Activated naive CD8-positive, alpha-beta T cell treated with anti-CD3 and anti-CD28 coated beads for 36 hours (primary cell): ENCODE measurements around the gene ZNF649. TPM values are rescaled to one million over a fixed set of nuclear protein-coding genes. Genes with fewer than 3 reads are reported as not detected.
"Not testable (repeated sequence)": the region's sequence is repeated elsewhere in the genome, so short reads cannot be mapped to it uniquely, and the experiment has no call there.

ENCODE experiments used
- DNase-seq: peaks from one replicate; pipeline ENCODE4 v3.0.0; 2021
- H3K27ac Mint-ChIP-seq: one replicate; pipeline ENCODE4 v1.8.0; 2022; ENCODE audit warnings: mild to moderate bottlenecking, moderate library complexity, mixed read lengths
- H3K27me3 Mint-ChIP-seq: one replicate; pipeline ENCODE4 v1.8.0; 2022; ENCODE audit warnings: mild to moderate bottlenecking, mixed read lengths
- H3K36me3 Mint-ChIP-seq: one replicate; pipeline ENCODE4 v1.8.0; 2021; ENCODE audit warnings: mild to moderate bottlenecking, mixed read lengths
- H3K4me1 Mint-ChIP-seq: one replicate; pipeline ENCODE4 v1.8.0; 2021; ENCODE audit warnings: mixed read lengths
- H3K4me3 Mint-ChIP-seq: one replicate; pipeline ENCODE4 v1.8.0; 2022; ENCODE audit warnings: mild to moderate bottlenecking, moderate library complexity, mixed read lengths
- H3K9me3 Mint-ChIP-seq: one replicate; pipeline ENCODE4 v1.8.0; 2022; ENCODE audit warnings: mixed read lengths
- total RNA-seq, 2 experiments: library from RNA; stranded (reverse); gene quantifications; one replicate each; pipeline ENCODE4 v1.2.3, GENCODE V29; 2021

ZNF649 gene
- total RNA-seq, 2 experiments from 2014 or later = 12.1 to 12.2 TPM

DNA sequence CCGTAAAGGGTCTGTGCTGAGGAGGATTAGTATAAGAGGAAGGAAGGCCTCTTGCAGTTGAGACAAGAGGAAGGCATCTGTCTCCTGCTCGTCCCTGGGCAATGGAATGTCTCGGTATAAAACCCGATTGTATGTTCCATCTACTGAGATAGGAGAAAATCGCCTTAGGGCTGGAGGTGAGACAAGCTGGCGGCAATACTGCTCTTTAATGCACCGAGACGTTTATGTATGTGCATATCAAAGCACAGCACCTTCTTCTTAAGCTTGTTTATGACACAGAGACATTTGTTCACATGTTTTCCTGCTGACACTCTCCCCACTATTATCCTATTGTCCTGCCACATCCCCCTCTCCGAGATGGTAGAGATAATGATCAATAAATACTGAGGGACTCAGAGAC, 1.3 kb upstream of the ZNF649 start:
- Mint-ChIP-seq H3K4me1 (peaks cover 17% of the 10 kb centered on the region), H3K9me3 (peaks cover 50% of the 10 kb centered on the region), H3K27me3 (peaks cover 32% of the 10 kb centered on the region), H3K36me3 (peaks cover 67% of the 10 kb centered on the region)
- not testable (repeated sequence) for DNase-seq, H3K27ac Mint-ChIP-seq, H3K4me3 Mint-ChIP-seq

- H3K36me3 Mint-ChIP-seq = peaks cover 71% of the 10 kb centered on the region
- peaks cover 54% of the 10 kb centered on the region for H3K9me3 Mint-ChIP-seq
- not testable (repeated sequence) for H3K4me3 Mint-ChIP-seq, H3K27ac Mint-ChIP-seq, DNase-seq
- H3K27me3 Mint-ChIP-seq = peaks cover 32% of the 10 kb centered on the region
- peaks cover 17% of the 10 kb centered on the region for H3K4me1 Mint-ChIP-seq
These were observed 822 bp upstream of the ZNF649 start for GRCh38 chr19:51905639-51906038.

- H3K27ac Mint-ChIP-seq = peak overlapping the region; percentile 99
- H3K9me3 Mint-ChIP-seq = peaks cover 55% of the 10 kb centered on the region
These were observed 389 bp upstream of the ZNF649 start for GRCh38 chr19:51905206-51905605.

DNA sequence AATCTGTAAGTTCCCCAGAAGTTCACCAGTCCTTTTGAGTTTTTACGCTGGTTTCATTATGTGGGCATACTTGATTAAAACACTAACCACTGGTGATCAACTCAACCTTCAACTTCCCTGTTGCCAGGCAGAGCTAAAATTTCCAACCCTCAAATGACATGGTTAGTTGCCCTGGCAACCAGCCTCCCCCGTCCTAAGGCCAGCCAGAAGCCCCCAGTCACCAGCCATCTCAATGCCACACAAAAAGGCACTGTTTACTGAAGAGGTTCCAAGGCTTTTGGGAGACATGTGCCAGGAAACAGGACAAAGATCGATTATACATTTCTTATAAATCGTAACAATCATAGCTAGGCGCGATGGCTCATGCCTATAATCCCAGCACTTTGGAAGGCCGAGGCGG, 1.6 kb downstream of the ZNF649 start:
- Mint-ChIP-seq H3K4me1 (peaks cover 20% of the 10 kb centered on the region), H3K36me3 (peaks cover 88% of the 10 kb centered on the region), H3K27me3 (peaks cover 19% of the 10 kb centered on the region), H3K4me3 (peak overlapping the region; percentile 98), H3K27ac (peak overlapping the region; percentile 34), H3K9me3 (peaks cover 47% of the 10 kb centered on the region)
- DNase-seq = no peak

More at GRCh38 chr19:51905206-51905605, 389 bp upstream of the ZNF649 start:
- no peak for DNase-seq
- Mint-ChIP-seq H3K27me3 (peaks cover 32% of the 10 kb centered on the region), H3K4me3 (peak overlapping the region; percentile 98), H3K4me1 (peaks cover 19% of the 10 kb centered on the region), H3K36me3 (peaks cover 73% of the 10 kb centered on the region)

GRCh38 chr19:51901860-51902259, 3.0 kb downstream of the ZNF649 start:
- H3K27ac Mint-ChIP-seq = no peak overlapping the region
- no peak for DNase-seq
- peaks cover 44% of the 10 kb centered on the region for H3K9me3 Mint-ChIP-seq
- peaks cover 20% of the 10 kb centered on the region for H3K4me1 Mint-ChIP-seq
- H3K27me3 Mint-ChIP-seq = peaks cover 6% of the 10 kb centered on the region
- no peak overlapping the region for H3K4me3 Mint-ChIP-seq
- peaks cover 92% of the 10 kb centered on the region for H3K36me3 Mint-ChIP-seq

- Mint-ChIP-seq H3K9me3 (peaks cover 76% of the 10 kb centered on the region), H3K27ac (no peak overlapping the region), H3K4me1 (peaks cover 4% of the 10 kb centered on the region), H3K27me3 (no peaks in the 10 kb centered on the region), H3K4me3 (no peak overlapping the region), H3K36me3 (peaks cover 96% of the 10 kb centered on the region)
- no peak for DNase-seq
These were observed 13.5 kb downstream of the ZNF649 start for GRCh38 chr19:51891193-51891747.

GRCh38 chr19:51889934-51890333, 14.9 kb downstream of the ZNF649 start:
- Mint-ChIP-seq H3K27ac (no peak overlapping the region), H3K4me1 (peaks cover 4% of the 10 kb centered on the region), H3K4me3 (no peak overlapping the region), H3K9me3 (peaks cover 77% of the 10 kb centered on the region), H3K27me3 (no peaks in the 10 kb centered on the region), H3K36me3 (peaks cover 96% of the 10 kb centered on the region)
- no peak for DNase-seq

GRCh38 chr19:51887522-51888498, 17.0 kb downstream of the ZNF649 start, which contains the start of gene ZNF577:
TSS of gene ZNF577 (minus strand) at chr19:51887951. CDS start at chr19:51880382, 7,569 bp downstream.
- Mint-ChIP-seq H3K27ac (peak within 1 kb of the TSS; percentile 92), H3K9me3 (peaks cover 74% of the 10 kb centered on the region), H3K36me3 (peaks cover 94% of the 10 kb centered on the region), H3K27me3 (no peaks in the 10 kb centered on the region), H3K4me3 (peak within 1 kb of the TSS; percentile 92), H3K4me1 (peaks cover 2% of the 10 kb centered on the region)
- peak; percentile 83 for DNase-seq

- Mint-ChIP-seq H3K27me3 (no peaks in the 10 kb centered on the region), H3K27ac (no peak overlapping the region), H3K4me1 (peaks cover 2% of the 10 kb centered on the region), H3K9me3 (peaks cover 71% of the 10 kb centered on the region), H3K36me3 (peaks cover 90% of the 10 kb centered on the region), H3K4me3 (no peak overlapping the region)
- no peak for DNase-seq
These were observed 20.1 kb downstream of the ZNF649 start for GRCh38 chr19:51884713-51885112.

DNA sequence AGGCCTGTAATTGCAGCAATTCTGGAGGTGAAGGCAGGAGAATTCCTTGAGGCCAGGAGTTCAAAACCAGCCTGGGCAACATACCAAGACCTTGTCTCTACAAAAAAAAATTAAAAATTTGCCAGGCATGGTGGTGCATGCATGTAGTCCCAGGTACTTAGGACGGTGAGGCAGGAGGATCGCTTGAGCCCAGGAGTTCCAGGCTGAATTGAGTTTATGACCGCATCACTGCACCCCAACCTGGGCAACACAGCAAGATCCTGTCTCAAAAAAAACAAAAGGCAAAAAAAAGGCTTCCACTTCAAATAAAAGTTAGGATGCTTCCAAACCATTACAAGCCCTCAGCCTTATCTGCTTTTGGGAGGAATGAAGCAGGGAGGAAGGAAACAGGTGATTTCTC, 22.3 kb downstream of the ZNF649 start:
- no peak overlapping the region for H3K4me3 Mint-ChIP-seq
- peaks cover 64% of the 10 kb centered on the region for H3K9me3 Mint-ChIP-seq
- H3K4me1 Mint-ChIP-seq = no peaks in the 10 kb centered on the region
- peaks cover 89% of the 10 kb centered on the region for H3K36me3 Mint-ChIP-seq
- H3K27me3 Mint-ChIP-seq = no peaks in the 10 kb centered on the region
- H3K27ac Mint-ChIP-seq = no peak overlapping the region
- no peak for DNase-seq

GRCh38 chr19:51873097-51873496, 31.7 kb downstream of the ZNF649 start:
- Mint-ChIP-seq H3K4me1 (no peaks in the 10 kb centered on the region), H3K9me3 (peaks cover 79% of the 10 kb centered on the region), H3K27ac (no peak overlapping the region), H3K4me3 (no peak overlapping the region), H3K36me3 (peaks cover 94% of the 10 kb centered on the region), H3K27me3 (no peaks in the 10 kb centered on the region)
- DNase-seq = no peak

DNA sequence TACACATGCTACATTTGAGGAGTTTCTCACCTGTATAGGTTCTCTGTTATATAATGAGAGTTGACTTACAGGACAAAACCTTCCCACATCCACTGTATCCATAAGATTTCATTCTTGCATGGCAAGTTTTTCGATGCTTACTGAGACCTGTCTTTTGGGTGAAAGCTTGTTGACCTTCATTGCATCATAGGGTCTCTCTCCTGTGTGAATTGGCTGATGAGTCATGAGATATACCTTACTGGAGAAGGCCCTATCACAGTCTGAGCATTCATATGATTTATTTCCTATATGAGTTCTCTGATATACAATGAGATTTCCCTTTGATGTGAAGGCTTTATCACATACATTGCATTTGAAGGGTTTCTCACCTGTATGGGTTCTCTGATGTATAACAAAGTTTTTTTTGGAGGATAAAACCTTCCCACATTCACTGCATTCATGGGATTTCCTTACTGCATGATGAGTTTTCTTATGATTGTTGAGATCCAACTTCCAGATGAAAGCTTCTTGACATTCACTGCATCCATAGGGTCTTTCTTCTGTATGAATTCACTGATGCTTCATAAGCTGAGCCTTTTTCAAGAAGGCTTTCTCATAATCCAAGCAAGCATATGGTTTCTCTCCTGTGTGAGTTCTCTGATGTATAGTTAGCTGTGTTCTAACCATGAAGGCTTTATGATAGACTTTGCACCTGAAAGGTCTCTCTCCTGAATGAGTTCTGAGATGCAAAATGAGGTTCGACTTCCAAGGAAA, 42.8 kb downstream of the ZNF649 start:
- H3K4me1 Mint-ChIP-seq = no peaks in the 10 kb centered on the region
- H3K36me3 Mint-ChIP-seq = peaks cover 64% of the 10 kb centered on the region
- H3K27ac Mint-ChIP-seq = no peak overlapping the region
- peaks cover 62% of the 10 kb centered on the region for H3K9me3 Mint-ChIP-seq
- H3K4me3 Mint-ChIP-seq = no peak overlapping the region
- no peaks in the 10 kb centered on the region for H3K27me3 Mint-ChIP-seq
- no peak for DNase-seq
